Fibroblast of upper back skin (primary cell): ENCODE data around the gene RAD51B.
"Not testable (repeated sequence)": the region's sequence is repeated elsewhere in the genome, so short reads cannot be mapped to it uniquely, and the experiment has no call there.

ENCODE experiments used
- DNase-seq: peaks from one replicate; pipeline ENCODE4 v3.0.0-alpha.2; 2013

Gene RAD51B

GRCh38 chr14:68423686-68424085, 604.1 kb downstream of the RAD51B start:
- no peak for DNase-seq

- DNase-seq = no peak
Measured at GRCh38 chr14:68424443-68425172, 605.0 kb downstream of the RAD51B start.

- DNase-seq = no peak
Measured at GRCh38 chr14:68426661-68427549, 607.3 kb downstream of the RAD51B start.

- no peak for DNase-seq
Measured at GRCh38 chr14:68427550-68427890, 607.9 kb downstream of the RAD51B start.

GRCh38 chr14:68428900-68429299, 609.3 kb downstream of the RAD51B start:
- not testable (repeated sequence) for DNase-seq

- not testable (repeated sequence) for DNase-seq
Measured at GRCh38 chr14:68434173-68434572, 614.6 kb downstream of the RAD51B start.

GRCh38 chr14:68435631-68436030, 616.1 kb downstream of the RAD51B start:
- not testable (repeated sequence) for DNase-seq

- no peak for DNase-seq
Measured at GRCh38 chr14:68439676-68440075, 620.1 kb downstream of the RAD51B start.

GRCh38 chr14:68440820-68441219, 621.2 kb downstream of the RAD51B start:
- DNase-seq = peak; percentile 84

GRCh38 chr14:68441542-68441941, 622.0 kb downstream of the RAD51B start:
- DNase-seq = peak; percentile 40

- DNase-seq = peak; percentile 97
Measured at GRCh38 chr14:68442828-68443629, 623.5 kb downstream of the RAD51B start.

GRCh38 chr14:68444449-68445168, 625.0 kb downstream of the RAD51B start:
- DNase-seq = peak; percentile 77

GRCh38 chr14:68446243-68447040, 626.9 kb downstream of the RAD51B start:
- no peak for DNase-seq

- no peak for DNase-seq
Measured at GRCh38 chr14:68447581-68448251, 628.1 kb downstream of the RAD51B start.

GRCh38 chr14:68448252-68448902, 628.8 kb downstream of the RAD51B start:
- DNase-seq = no peak

- no peak for DNase-seq
Measured at GRCh38 chr14:68449561-68450181, 630.1 kb downstream of the RAD51B start.

GRCh38 chr14:68450391-68451120, 631.0 kb downstream of the RAD51B start:
- no peak for DNase-seq

GRCh38 chr14:68451696-68452373, 632.3 kb downstream of the RAD51B start:
- peak; percentile 66 for DNase-seq

GRCh38 chr14:68458253-68458652, 638.7 kb downstream of the RAD51B start:
- DNase-seq = no peak
